HG03521 (cell line): ENCODE data around the gene B3GNT7.
A peak's percentile ranks its signal among the peaks of the same experiment; 100 is the strongest.

ENCODE experiments used
- ATAC-seq: cut with Tn5 transposase; IDR thresholded peaks from one replicate; pipeline ENCODE4 v1.9.1; 2021; ENCODE audit warnings: mild to moderate bottlenecking, moderate library complexity; ENCODE audit not compliant: unreplicated experiment

The B3GNT7 gene

DNA sequence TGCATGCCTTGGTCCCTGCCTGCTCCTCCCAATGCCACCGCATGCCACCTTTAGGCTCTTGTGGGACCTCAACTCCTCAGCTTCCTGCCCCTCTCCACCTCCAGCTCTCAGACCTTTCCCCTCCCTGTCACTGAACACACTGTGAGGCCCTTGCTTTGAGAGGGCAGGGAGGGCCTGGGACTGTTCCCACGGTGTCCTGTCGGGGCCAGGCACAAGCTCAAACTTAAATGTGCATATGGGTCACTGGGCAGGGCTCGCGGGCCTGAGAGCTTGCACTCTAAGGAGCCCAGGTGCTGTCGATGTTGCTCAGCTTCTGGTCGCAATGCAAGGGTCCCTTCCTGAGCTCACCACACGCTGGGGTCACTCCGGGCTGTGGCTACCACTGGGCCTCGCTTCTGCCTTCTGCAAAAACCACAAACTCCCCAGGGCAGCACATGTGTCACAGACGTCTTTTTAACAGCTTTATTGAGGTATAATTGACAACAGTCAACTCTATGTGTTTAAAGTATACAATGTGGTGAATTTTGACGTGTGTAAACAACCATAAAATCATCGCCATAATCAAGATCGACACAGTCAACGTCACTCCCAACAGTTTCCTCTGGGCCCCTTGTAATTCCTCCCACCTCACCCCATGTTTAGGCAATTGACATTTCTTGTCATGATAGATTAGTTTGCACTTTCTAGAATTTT, 11.9 kb upstream of the B3GNT7 start:
- ATAC-seq: no peak

DNA sequence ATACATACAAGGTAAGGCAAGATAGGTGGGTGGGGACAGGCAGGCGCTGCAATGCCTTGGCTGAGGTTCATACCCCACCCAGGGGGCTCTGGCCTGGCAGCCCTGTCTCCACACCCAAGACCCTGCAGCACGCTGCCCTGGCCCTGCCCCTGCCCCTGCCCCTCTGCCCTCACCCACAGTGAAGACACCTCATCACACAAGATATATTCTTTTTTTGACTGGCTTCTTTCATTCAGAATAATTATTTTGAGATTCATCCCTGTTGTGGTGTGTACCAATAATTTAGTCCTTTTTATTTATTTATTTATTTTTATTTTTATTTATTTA, 11.4 kb upstream of the B3GNT7 start:
- ATAC-seq: no peak

- ATAC-seq: no peak
These were observed 10.5 kb upstream of the B3GNT7 start for GRCh38 chr2:231384970-231385369.

GRCh38 chr2:231385429-231385828, 10.1 kb upstream of the B3GNT7 start:
- no peak for ATAC-seq

- no peak for ATAC-seq
These were observed 9.1 kb upstream of the B3GNT7 start for GRCh38 chr2:231386446-231386845.

GRCh38 chr2:231387904-231388724, 7.4 kb upstream of the B3GNT7 start:
- ATAC-seq: no peak

DNA sequence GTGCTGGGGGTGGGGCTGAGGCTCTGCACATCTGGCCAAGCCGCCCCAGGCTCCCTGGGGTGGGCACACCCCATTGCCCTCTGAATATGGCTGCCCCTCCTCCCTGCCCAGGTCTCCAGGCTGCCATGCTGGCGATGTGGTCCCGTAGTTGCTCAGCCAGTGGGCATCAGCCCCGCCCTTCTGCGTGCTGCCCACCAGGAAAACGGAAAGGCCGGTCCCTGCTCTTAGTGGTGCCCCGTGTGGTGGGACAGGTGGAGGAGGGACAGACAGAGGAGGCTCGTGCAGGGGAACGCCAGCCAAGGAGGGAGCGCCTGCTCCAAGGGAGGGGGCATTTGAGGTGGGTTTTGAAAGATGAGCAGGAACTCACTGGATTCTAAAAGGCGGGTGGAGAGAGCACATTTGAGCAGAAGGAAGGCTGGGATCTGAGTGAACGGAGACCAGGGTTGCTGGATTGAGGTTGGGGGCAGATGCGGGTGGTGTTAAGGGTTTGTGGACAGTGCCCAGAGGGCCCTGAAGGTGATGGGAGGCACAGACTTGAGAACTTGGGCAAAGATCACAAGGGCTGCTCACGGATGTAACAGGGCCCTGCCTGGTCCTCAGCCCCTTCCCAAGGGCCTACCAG, 6.7 kb upstream of the B3GNT7 start:
- ATAC-seq: no peak

DNA sequence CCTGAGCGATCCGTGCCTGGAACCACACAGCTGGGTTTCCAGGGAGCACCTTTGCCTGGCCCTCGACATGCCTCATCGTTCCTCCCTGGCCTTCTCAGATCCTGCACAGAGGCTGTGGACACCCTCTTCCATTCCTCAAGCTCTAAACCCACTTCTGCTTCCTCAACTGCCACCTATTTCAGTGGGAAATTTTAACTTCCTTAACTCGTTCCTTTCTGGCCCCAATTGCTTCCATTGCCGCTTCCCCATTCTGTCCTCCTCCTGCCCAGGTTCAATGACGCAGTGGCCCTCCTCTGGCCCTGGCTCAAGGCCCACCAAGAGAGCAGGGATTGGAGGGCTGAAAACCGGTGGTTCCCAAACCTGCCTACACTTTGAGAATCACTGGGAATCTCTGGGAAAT, 4.8 kb upstream of the B3GNT7 start:
- ATAC-seq: no peak

- no peak for ATAC-seq
These were observed 3.5 kb upstream of the B3GNT7 start for GRCh38 chr2:231391981-231392380.

GRCh38 chr2:231392431-231393148, 2.9 kb upstream of the B3GNT7 start:
- no peak for ATAC-seq

DNA sequence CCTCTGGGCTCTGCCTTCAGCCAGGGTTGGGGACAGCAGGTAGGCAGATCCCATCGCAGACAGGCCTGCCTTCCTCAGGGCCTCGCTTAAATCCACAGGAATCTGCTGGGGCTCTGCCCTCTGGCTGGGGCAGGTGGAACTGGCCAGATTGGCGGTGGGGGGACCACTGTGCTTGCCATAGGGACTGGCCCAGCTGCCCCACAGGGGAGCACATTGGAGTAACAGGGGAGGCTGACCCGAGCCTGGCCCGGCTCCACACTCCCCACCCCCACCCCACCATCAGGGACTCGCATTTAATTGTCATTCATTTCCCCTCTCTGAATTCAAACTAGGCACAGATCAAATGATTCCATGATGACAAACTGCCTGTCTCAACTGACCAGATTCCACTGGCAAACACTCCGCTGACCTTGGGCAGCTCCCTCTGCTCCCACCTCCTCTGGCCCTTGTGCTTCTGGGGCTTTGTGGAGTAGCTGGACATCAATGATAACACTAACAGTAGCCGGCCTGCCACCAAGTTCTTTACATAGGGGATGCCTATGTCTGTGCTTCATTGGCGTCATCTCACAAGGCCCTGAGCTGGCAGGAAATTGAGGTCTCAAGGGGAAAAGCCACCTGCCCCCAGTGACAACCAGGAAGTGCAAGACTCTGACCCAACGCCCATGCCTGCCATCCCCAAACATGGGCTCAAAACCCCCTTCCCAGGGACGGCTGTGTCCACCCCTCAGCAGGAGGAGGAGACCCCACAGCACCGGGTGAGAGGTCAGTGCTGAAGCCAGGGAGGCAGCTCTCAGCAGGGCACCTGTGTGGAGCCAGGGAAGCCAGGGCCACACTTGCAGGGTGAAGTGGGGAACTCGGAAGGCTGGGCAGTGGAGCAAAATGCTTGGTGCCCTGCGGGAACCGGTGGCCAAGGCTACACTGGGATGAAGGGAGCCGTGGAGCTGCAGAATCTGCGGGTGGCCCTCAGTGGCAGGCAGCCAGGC, 2.1 kb upstream of the B3GNT7 start:
- ATAC-seq: peak; percentile 26

GRCh38 chr2:231394211-231395141, 1.0 kb upstream of the B3GNT7 start:
- peak; percentile 43 for ATAC-seq

DNA sequence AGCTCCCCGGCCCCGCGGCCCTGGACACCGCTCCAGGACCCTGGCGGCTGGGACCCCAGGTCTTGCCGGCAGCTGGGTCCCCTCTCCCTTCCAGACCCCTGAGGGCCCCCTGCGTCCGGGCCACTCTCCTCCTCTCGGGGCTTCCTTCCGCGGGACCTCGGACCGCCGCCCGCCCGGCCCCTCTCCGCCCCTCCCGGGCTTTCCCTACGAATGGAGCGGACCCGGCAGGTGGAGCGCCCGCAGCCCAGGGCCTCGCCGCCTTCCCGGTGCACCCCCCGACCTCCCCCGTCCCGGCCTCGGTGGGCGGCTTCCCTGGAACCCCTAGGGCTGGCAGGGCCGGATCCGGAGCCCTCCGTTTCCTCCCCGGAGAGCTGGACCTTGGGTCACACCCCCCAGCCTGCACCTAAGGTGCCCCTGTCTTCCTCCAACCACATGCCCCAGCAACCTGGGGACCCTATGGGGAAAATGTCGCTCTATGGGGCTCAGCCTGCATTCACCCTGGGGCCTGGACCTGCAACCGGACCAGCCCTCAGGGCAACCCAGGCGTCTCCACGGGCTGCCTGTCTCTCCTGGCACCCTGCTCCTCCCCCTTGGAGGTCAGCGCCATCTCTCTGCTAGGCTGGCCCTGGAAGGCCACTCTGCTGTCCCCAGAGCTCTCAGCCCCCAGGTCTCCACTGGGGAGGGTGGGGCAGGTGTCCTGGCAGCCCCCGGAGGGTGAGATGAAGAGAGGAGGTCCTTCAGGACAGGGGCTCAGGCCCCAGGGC, 730 bp downstream of the B3GNT7 start:
- ATAC-seq: no peak

GRCh38 chr2:231397011-231397927, 1.8 kb downstream of the B3GNT7 start:
- ATAC-seq: no peak

DNA sequence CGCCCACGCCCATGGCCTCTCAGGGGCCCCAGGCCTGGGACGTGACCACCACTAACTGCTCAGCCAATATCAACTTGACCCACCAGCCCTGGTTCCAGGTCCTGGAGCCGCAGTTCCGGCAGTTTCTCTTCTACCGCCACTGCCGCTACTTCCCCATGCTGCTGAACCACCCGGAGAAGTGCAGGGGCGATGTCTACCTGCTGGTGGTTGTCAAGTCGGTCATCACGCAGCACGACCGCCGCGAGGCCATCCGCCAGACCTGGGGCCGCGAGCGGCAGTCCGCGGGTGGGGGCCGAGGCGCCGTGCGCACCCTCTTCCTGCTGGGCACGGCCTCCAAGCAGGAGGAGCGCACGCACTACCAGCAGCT, 2.4 kb downstream of the B3GNT7 start:
- no peak for ATAC-seq

GRCh38 chr2:231398585-231398984, 3.1 kb downstream of the B3GNT7 start:
- no peak for ATAC-seq

DNA sequence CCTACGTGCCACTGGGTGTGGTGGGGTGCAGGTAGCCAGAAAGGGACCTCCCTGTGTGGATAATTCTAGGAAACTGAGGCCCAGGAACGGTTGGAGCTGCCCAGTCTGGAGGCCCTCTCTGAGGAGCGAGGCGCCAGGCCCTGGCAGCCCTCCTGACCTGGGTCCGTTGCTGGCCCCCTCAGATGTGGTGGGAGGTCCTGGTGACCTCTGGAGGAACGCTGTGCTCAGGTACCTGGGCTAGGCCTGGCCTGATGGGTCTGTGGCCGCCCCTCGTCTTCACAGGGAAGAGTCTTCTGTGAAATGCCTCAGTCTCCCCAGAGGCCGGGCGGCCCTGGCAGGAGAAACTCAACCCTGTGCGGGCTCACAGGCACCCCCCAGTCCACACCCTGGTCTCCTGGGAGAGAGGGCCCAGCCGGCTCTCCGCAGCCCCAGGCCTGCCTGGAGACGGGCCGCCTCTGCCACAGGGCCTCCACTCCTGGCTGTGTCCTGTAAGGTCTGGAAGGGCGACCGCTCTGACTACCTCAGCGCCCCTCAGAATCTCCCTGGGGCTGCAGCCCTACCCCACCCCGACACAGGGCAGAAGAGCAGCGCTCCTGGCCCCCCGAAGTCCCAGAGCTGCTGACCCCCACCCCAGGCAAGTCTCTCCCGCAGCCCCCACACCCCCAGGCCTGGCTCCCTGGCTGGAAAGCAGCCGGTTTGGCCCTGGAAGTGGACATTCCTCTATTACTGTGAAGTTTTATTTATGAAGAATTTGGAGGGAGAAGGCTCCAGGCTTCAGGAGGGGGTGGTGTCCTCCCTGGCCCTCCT, 3.7 kb downstream of the B3GNT7 start:
- no peak for ATAC-seq
